Fibroblast of skin of right biceps (primary cell): ENCODE results near the gene SELENOK.
"Not testable (repeated sequence)": the region's sequence is repeated elsewhere in the genome, so short reads cannot be mapped to it uniquely, and the experiment has no call there.

Experiments
- DNase-seq: peaks from one replicate; pipeline ENCODE4 v3.0.0-alpha.2; 2013

Gene SELENOK

GRCh38 chr3:53891497-53892285 lies at the start of gene SELENOK:
SELENOK (minus strand) TSS chr3:53891859.
- peak; percentile 99 for DNase-seq

GRCh38 chr3:53941184-53941583 lies 49.5 kb upstream of the SELENOK start:
- DNase-seq, result peak; percentile 63

GRCh38 chr3:53940623-53941022 lies 49.0 kb upstream of the SELENOK start:
- DNase-seq, result no peak

GRCh38 chr3:53939813-53940212 lies 48.2 kb upstream of the SELENOK start:
- no peak for DNase-seq

- no peak for DNase-seq
Observed at GRCh38 chr3:53939086-53939582, 47.5 kb upstream of the SELENOK start.

- DNase-seq, result peak; percentile 48
Observed at GRCh38 chr3:53938645-53939044, 47.0 kb upstream of the SELENOK start.

- no peak for DNase-seq
Observed at GRCh38 chr3:53936347-53936746, 44.7 kb upstream of the SELENOK start.

- no peak for DNase-seq
Observed at GRCh38 chr3:53935283-53935901, 43.7 kb upstream of the SELENOK start.

GRCh38 chr3:53927208-53927872 lies 35.7 kb upstream of the SELENOK start:
- DNase-seq, result not testable (repeated sequence)

GRCh38 chr3:53921296-53921695 lies 29.6 kb upstream of the SELENOK start:
- DNase-seq, result peak; percentile 10

- no peak for DNase-seq
Observed at GRCh38 chr3:53919741-53920140, 28.1 kb upstream of the SELENOK start.

GRCh38 chr3:53913401-53913800 lies 21.7 kb upstream of the SELENOK start:
- no peak for DNase-seq

GRCh38 chr3:53902711-53903110 lies 11.1 kb upstream of the SELENOK start:
- DNase-seq, result no peak

GRCh38 chr3:53902067-53902466 lies 10.4 kb upstream of the SELENOK start:
- DNase-seq, result no peak

GRCh38 chr3:53900666-53901331 lies 9.1 kb upstream of the SELENOK start:
- no peak for DNase-seq

- no peak for DNase-seq
Observed at GRCh38 chr3:53899750-53900149, 8.1 kb upstream of the SELENOK start.

GRCh38 chr3:53892286-53892637 lies 603 bp upstream of the SELENOK start:
- DNase-seq, result peak; percentile 16

- peak; percentile 15 for DNase-seq
Observed at GRCh38 chr3:53890726-53891475, 758 bp downstream of the SELENOK start.

GRCh38 chr3:53888232-53888631 lies 3.4 kb downstream of the SELENOK start:
- no peak for DNase-seq

GRCh38 chr3:53887446-53887845 lies 4.2 kb downstream of the SELENOK start:
- DNase-seq, result no peak

GRCh38 chr3:53885239-53885638 lies 6.4 kb downstream of the SELENOK start:
- DNase-seq, result no peak

GRCh38 chr3:53884623-53885022 lies 7.0 kb downstream of the SELENOK start:
- DNase-seq, result no peak

- no peak for DNase-seq
Observed at GRCh38 chr3:53883008-53883407, 8.7 kb downstream of the SELENOK start.
